ENCODE data around the gene BMERB1. TPM values are rescaled to one million over a fixed set of nuclear protein-coding genes. Genes with fewer than 3 reads are reported as not detected.
"Not testable (repeated sequence)": the region's sequence is repeated elsewhere in the genome, so short reads cannot be mapped to it uniquely, and the experiment has no call there.

BMERB1 gene
- total RNA-seq, 1 experiment from 2014 or later = 80.0 TPM

DNA sequence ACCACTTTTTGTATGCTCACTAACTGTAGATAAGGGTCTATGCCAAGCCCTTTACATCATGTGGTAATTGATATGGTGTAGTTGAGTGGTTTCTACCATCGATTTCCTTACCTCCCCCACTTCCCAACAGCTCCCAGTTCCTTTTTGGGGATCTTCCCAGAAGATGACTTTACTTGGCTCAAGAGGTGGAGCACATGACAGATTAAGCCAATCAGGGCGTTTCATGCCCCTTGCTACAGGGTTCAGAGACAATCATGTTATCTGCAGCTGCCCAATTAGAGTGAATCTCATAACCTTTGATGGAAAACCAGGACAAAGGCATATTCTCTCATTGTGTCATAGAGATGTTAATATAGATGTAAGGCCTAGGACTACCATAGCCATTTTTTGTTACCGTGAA, 16.2 kb upstream of the BMERB1 start:
- intact Hi-C loops (cut with micrococcal nuclease; ENCODE audit: unreplicated experiment) (no loop called here), in situ Hi-C loops (cut with HindIII; ENCODE audit: low pct_unique_long_range_greater_than_20kb, low sequenced_read_pairs) (no loop called here)
- ATAC-seq (no peak), DNase-seq (ENCODE audit: low read depth, low spot score) (no peak)
- Histone ChIP-seq H3K36me3 (ENCODE audit: control insufficient read depth, insufficient read depth, low read length) (no peaks in the 10 kb centered on the region), H3K4me1 (ENCODE audit: control insufficient read depth, insufficient read depth, low read length) (no peaks in the 10 kb centered on the region), H3K9me3 (ENCODE audit: control insufficient read depth, insufficient read depth, low read depth, low read length) (no peaks in the 10 kb centered on the region), H3K27me3 (ENCODE audit: control insufficient read depth, insufficient read depth, low read length) (no peaks in the 10 kb centered on the region), H3K4me3 (ENCODE audit: low read depth in 2 of 2, low read length in 2 of 2) (no peak overlapping the region), H3K27ac (ENCODE audit: low read length) (no peak overlapping the region)
- no TSS peak for BruUV-seq (replicated peaks)
- ChIA-PET CTCF (no interaction called here), POLR2A (no interaction called here)
- TF ChIP-seq, protein P1, sequence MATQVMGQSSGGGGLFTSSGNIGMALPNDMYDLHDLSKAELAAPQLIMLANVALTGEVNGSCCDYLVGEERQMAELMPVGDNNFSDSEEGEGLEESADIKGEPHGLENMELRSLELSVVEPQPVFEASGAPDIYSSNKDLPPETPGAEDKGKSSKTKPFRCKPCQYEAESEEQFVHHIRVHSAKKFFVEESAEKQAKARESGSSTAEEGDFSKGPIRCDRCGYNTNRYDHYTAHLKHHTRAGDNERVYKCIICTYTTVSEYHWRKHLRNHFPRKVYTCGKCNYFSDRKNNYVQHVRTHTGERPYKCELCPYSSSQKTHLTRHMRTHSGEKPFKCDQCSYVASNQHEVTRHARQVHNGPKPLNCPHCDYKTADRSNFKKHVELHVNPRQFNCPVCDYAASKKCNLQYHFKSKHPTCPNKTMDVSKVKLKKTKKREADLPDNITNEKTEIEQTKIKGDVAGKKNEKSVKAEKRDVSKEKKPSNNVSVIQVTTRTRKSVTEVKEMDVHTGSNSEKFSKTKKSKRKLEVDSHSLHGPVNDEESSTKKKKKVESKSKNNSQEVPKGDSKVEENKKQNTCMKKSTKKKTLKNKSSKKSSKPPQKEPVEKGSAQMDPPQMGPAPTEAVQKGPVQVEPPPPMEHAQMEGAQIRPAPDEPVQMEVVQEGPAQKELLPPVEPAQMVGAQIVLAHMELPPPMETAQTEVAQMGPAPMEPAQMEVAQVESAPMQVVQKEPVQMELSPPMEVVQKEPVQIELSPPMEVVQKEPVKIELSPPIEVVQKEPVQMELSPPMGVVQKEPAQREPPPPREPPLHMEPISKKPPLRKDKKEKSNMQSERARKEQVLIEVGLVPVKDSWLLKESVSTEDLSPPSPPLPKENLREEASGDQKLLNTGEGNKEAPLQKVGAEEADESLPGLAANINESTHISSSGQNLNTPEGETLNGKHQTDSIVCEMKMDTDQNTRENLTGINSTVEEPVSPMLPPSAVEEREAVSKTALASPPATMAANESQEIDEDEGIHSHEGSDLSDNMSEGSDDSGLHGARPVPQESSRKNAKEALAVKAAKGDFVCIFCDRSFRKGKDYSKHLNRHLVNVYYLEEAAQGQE (IDR thresholded peaks at IDR 0.05; ENCODE audit: insufficient read depth in 1 of 2, low read depth in 2 of 2, low read length in 1 of 2) = no peak
- TF ChIP-seq SIN3A (IDR thresholded peaks at IDR 0.05; ENCODE audit: borderline replicate concordance, insufficient read depth, low read depth, low read length) = no peak
- no peak for TF ChIP-seq POLR2AphosphoS5 (IDR thresholded peaks at IDR 0.05; ENCODE audit: low read depth, low read length)
- TF ChIP-seq, protein P2, sequence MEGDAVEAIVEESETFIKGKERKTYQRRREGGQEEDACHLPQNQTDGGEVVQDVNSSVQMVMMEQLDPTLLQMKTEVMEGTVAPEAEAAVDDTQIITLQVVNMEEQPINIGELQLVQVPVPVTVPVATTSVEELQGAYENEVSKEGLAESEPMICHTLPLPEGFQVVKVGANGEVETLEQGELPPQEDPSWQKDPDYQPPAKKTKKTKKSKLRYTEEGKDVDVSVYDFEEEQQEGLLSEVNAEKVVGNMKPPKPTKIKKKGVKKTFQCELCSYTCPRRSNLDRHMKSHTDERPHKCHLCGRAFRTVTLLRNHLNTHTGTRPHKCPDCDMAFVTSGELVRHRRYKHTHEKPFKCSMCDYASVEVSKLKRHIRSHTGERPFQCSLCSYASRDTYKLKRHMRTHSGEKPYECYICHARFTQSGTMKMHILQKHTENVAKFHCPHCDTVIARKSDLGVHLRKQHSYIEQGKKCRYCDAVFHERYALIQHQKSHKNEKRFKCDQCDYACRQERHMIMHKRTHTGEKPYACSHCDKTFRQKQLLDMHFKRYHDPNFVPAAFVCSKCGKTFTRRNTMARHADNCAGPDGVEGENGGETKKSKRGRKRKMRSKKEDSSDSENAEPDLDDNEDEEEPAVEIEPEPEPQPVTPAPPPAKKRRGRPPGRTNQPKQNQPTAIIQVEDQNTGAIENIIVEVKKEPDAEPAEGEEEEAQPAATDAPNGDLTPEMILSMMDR (IDR thresholded peaks at IDR 0.05) = no peak
- no peak for TF ChIP-seq TCF7L2 (IDR thresholded peaks at IDR 0.05; ENCODE audit: low read depth, low read length)

DNA sequence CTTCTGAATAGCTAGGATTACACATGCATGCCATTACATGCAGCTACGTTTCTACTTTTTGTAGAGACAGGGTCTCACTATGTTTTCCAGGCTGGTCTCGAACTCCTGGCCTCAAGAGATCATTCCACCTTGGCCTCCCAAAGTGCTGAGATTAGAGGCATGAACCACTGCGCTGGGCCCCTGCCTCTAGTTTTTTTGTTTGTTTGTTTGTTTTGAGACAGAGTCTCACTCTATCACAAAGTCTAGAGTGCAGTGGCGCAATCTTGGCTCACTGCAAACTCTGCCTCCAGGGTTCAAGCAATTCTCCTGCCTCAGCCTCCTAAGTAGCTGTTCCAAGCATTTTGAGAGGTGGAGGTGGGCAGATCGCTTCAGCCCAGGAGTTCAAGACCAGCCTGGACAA, 12.7 kb upstream of the BMERB1 start:
- DNase-seq (ENCODE audit: low read depth, low spot score); H3K27me3 ChIP-seq (ENCODE audit: control insufficient read depth, insufficient read depth, low read length); H3K4me1 ChIP-seq (ENCODE audit: control insufficient read depth, insufficient read depth, low read length); ATAC-seq; POLR2A ChIA-PET; in situ Hi-C loops (cut with HindIII; ENCODE audit: low pct_unique_long_range_greater_than_20kb, low sequenced_read_pairs); BruUV-seq (replicated peaks); H3K27ac ChIP-seq (ENCODE audit: low read length); H3K4me3 ChIP-seq (ENCODE audit: low read depth in 2 of 2, low read length in 2 of 2); H3K36me3 ChIP-seq (ENCODE audit: control insufficient read depth, insufficient read depth, low read length); H3K9me3 ChIP-seq (ENCODE audit: control insufficient read depth, insufficient read depth, low read depth, low read length): not testable (repeated sequence)
- CTCF ChIA-PET = interaction anchor here (0.7 kb wide), 1 partner anchor 97 kb away, joined by 4 read pairs; no protein-coding TSS in a partner anchor
- intact Hi-C loops (cut with micrococcal nuclease; ENCODE audit: unreplicated experiment) = loop anchor here (10.0 kb wide), 1 partner anchor 63 kb away; no protein-coding TSS in a partner anchor

DNA sequence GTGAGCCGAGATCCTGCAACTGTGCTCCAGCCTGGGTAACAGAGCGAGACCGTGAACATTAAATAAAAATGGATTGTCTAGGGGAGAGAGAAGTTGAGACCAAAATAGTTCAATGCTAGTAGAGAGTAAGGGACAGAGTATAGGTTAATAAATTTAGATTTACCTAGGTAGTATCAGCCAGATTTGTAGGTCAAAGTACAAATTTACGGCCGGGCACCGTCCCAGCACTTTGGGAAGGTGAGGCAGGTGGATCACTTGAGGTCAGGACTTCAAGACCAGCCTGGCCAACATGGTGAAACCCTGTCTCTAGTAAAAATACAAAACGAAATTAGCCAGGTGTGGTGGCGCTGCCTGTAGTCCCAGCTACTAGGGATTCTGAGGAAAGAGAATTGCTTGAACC, 12.2 kb upstream of the BMERB1 start:
- POLR2A ChIA-PET = no interaction called here
- H3K36me3 ChIP-seq (ENCODE audit: control insufficient read depth, insufficient read depth, low read length) = no peaks in the 10 kb centered on the region
- no peaks in the 10 kb centered on the region for H3K4me1 ChIP-seq (ENCODE audit: control insufficient read depth, insufficient read depth, low read length)
- no peak for DNase-seq (ENCODE audit: low read depth, low spot score)
- H3K4me3 ChIP-seq (ENCODE audit: low read depth in 2 of 2, low read length in 2 of 2) = no peak overlapping the region
- intact Hi-C loops (cut with micrococcal nuclease; ENCODE audit: unreplicated experiment) = loop anchor here (10.0 kb wide), 1 partner anchor 63 kb away; no protein-coding TSS in a partner anchor
- CTCF ChIA-PET = interaction anchor here (0.7 kb wide), 1 partner anchor 97 kb away, joined by 4 read pairs; no protein-coding TSS in a partner anchor
- BruUV-seq (replicated peaks) = no TSS peak
- no peak for ATAC-seq
- no peaks in the 10 kb centered on the region for H3K27me3 ChIP-seq (ENCODE audit: control insufficient read depth, insufficient read depth, low read length)
- H3K9me3 ChIP-seq (ENCODE audit: control insufficient read depth, insufficient read depth, low read depth, low read length) = no peaks in the 10 kb centered on the region
- in situ Hi-C loops (cut with HindIII; ENCODE audit: low pct_unique_long_range_greater_than_20kb, low sequenced_read_pairs) = no loop called here
- no peak overlapping the region for H3K27ac ChIP-seq (ENCODE audit: low read length)
- no peak for TF ChIP-seq TCF7L2 (IDR thresholded peaks at IDR 0.05; ENCODE audit: low read depth, low read length)
